Measurements from ENCODE around the gene PCBP3. TPM values are rescaled to one million over a fixed set of nuclear protein-coding genes. Genes with fewer than 3 reads are reported as not detected.

Gene PCBP3
- total RNA-seq, 1 experiment from 2014 or later: 15.2 TPM

- DNase-seq (ENCODE audit: low read depth in 1 of 2, low spot score in 2 of 2): no peak
- H3K4me1 ChIP-seq (replicated peaks): no peaks in the 10 kb centered on the region
Observed at GRCh38 chr21:45833414-45833813, 189.9 kb downstream of the PCBP3 start.

GRCh38 chr21:45834026-45834715 lies 190.6 kb downstream of the PCBP3 start:
- Histone ChIP-seq H3K27ac (no peak overlapping the region), H3K27me3 (replicated peaks) (no peaks in the 10 kb centered on the region), H3K9me3 (replicated peaks) (no peaks in the 10 kb centered on the region), H3K4me1 (replicated peaks) (peaks cover 7% of the 10 kb centered on the region), H3K4me3 (no peak overlapping the region), H3K36me3 (no peaks in the 10 kb centered on the region; the same call in 1 of the 2 replicates)
- no peak for DNase-seq (ENCODE audit: low read depth in 1 of 2, low spot score in 2 of 2)

More at GRCh38 chr21:45833414-45833813, 189.9 kb downstream of the PCBP3 start:
- H3K36me3 ChIP-seq: no peaks in the 10 kb centered on the region; the same call in 1 of the 2 replicates
- H3K27me3 ChIP-seq (replicated peaks): no peaks in the 10 kb centered on the region
- no peak overlapping the region for H3K27ac ChIP-seq
- no peak overlapping the region for H3K4me3 ChIP-seq
- H3K9me3 ChIP-seq (replicated peaks): no peaks in the 10 kb centered on the region

- DNase-seq (ENCODE audit: low read depth in 1 of 2, low spot score in 2 of 2): no peak
- Histone ChIP-seq H3K27ac (no peak overlapping the region), H3K4me3 (no peak overlapping the region), H3K4me1 (replicated peaks) (peaks cover 11% of the 10 kb centered on the region), H3K27me3 (replicated peaks) (no peaks in the 10 kb centered on the region), H3K36me3 (no peaks in the 10 kb centered on the region; the same call in 1 of the 2 replicates), H3K9me3 (replicated peaks) (no peaks in the 10 kb centered on the region)
Observed at GRCh38 chr21:45834821-45835293, 191.3 kb downstream of the PCBP3 start.

- H3K36me3 ChIP-seq: no peaks in the 10 kb centered on the region; the same call in 1 of the 2 replicates
- 0 out of 2 replicates have a peak, but pooled peaks cover under 1% of the 10 kb centered on the region for H3K9me3 ChIP-seq (replicated peaks)
- no peak overlapping the region for H3K27ac ChIP-seq
- no peaks in the 10 kb centered on the region for H3K27me3 ChIP-seq (replicated peaks)
- H3K4me3 ChIP-seq: no peak overlapping the region
- DNase-seq (ENCODE audit: low read depth in 1 of 2, low spot score in 2 of 2): no peak
- H3K4me1 ChIP-seq (replicated peaks): peaks cover 11% of the 10 kb centered on the region
Observed at GRCh38 chr21:45835301-45836267, 192.1 kb downstream of the PCBP3 start.

GRCh38 chr21:45836268-45836655 lies 192.7 kb downstream of the PCBP3 start:
- Histone ChIP-seq H3K9me3 (replicated peaks) (0 out of 2 replicates have a peak, but pooled peaks cover 5% of the 10 kb centered on the region), H3K27me3 (replicated peaks) (no peaks in the 10 kb centered on the region), H3K4me3 (no peak overlapping the region), H3K27ac (no peak overlapping the region), H3K4me1 (replicated peaks) (peaks cover 11% of the 10 kb centered on the region), H3K36me3 (no peaks in the 10 kb centered on the region; the same call in 1 of the 2 replicates)
- DNase-seq (ENCODE audit: low read depth in 1 of 2, low spot score in 2 of 2): no peak

- H3K27me3 ChIP-seq (replicated peaks): no peaks in the 10 kb centered on the region
- H3K4me3 ChIP-seq: no peak overlapping the region
- no peaks in the 10 kb centered on the region; the same call in 1 of the 2 replicates for H3K36me3 ChIP-seq
- peaks cover 11% of the 10 kb centered on the region for H3K4me1 ChIP-seq (replicated peaks)
- DNase-seq (ENCODE audit: low read depth in 1 of 2, low spot score in 2 of 2): no peak
- no peak overlapping the region for H3K27ac ChIP-seq
- H3K9me3 ChIP-seq (replicated peaks): 0 out of 2 replicates have a peak, but pooled peaks cover 5% of the 10 kb centered on the region
Observed at GRCh38 chr21:45836694-45837670, 193.5 kb downstream of the PCBP3 start.

- Histone ChIP-seq H3K9me3 (replicated peaks) (0 out of 2 replicates have a peak, but pooled peaks cover 5% of the 10 kb centered on the region), H3K27me3 (replicated peaks) (no peaks in the 10 kb centered on the region), H3K36me3 (no peaks in the 10 kb centered on the region; the same call in 1 of the 2 replicates), H3K4me1 (replicated peaks) (peaks cover 17% of the 10 kb centered on the region), H3K27ac (no peak overlapping the region), H3K4me3 (no peak overlapping the region)
- DNase-seq (ENCODE audit: low read depth in 1 of 2, low spot score in 2 of 2): no peak
Observed at GRCh38 chr21:45837936-45838335, 194.4 kb downstream of the PCBP3 start.

- Histone ChIP-seq H3K36me3 (no peaks in the 10 kb centered on the region; the same call in 1 of the 2 replicates), H3K4me3 (no peak overlapping the region), H3K9me3 (replicated peaks) (0 out of 2 replicates have a peak, but pooled peaks cover 5% of the 10 kb centered on the region), H3K27ac (no peak overlapping the region), H3K27me3 (replicated peaks) (no peaks in the 10 kb centered on the region), H3K4me1 (replicated peaks) (peaks cover 22% of the 10 kb centered on the region)
- no peak for DNase-seq (ENCODE audit: low read depth in 1 of 2, low spot score in 2 of 2)
Observed at GRCh38 chr21:45838634-45839033, 195.1 kb downstream of the PCBP3 start.

- peaks cover 22% of the 10 kb centered on the region for H3K4me1 ChIP-seq (replicated peaks)
- H3K4me3 ChIP-seq: no peak overlapping the region
- no peaks in the 10 kb centered on the region; the same call in 1 of the 2 replicates for H3K36me3 ChIP-seq
- peak in 1 of 2 experiments; percentile 28 for DNase-seq (ENCODE audit: low read depth in 1 of 2, low spot score in 2 of 2)
- H3K27me3 ChIP-seq (replicated peaks): no peaks in the 10 kb centered on the region
- H3K27ac ChIP-seq: no peak overlapping the region
- H3K9me3 ChIP-seq (replicated peaks): 0 out of 2 replicates have a peak, but pooled peaks cover 5% of the 10 kb centered on the region
Observed at GRCh38 chr21:45839274-45839673, 195.7 kb downstream of the PCBP3 start.

- Histone ChIP-seq H3K4me1 (replicated peaks) (peaks cover 22% of the 10 kb centered on the region), H3K27ac (no peak overlapping the region), H3K36me3 (no peaks in the 10 kb centered on the region), H3K27me3 (replicated peaks) (no peaks in the 10 kb centered on the region), H3K9me3 (replicated peaks) (0 out of 2 replicates have a peak, but pooled peaks cover 5% of the 10 kb centered on the region), H3K4me3 (no peak overlapping the region)
- no peak for DNase-seq (ENCODE audit: low read depth in 1 of 2, low spot score in 2 of 2)
Observed at GRCh38 chr21:45841033-45841432, 197.5 kb downstream of the PCBP3 start.

- no peak overlapping the region for H3K27ac ChIP-seq
Observed at GRCh38 chr21:45843426-45843825, 199.9 kb downstream of the PCBP3 start.

GRCh38 chr21:45844181-45844580 lies 200.7 kb downstream of the PCBP3 start:
- H3K27ac ChIP-seq: no peak overlapping the region
- H3K4me3 ChIP-seq: no peak overlapping the region
- peaks cover 18% of the 10 kb centered on the region for H3K4me1 ChIP-seq (replicated peaks)
- DNase-seq (ENCODE audit: low read depth in 1 of 2, low spot score in 2 of 2): no peak
- H3K9me3 ChIP-seq (replicated peaks): 0 out of 2 replicates have a peak, but pooled peaks cover 5% of the 10 kb centered on the region
- no peaks in the 10 kb centered on the region for H3K36me3 ChIP-seq
- no peaks in the 10 kb centered on the region for H3K27me3 ChIP-seq (replicated peaks)

More at GRCh38 chr21:45843426-45843825, 199.9 kb downstream of the PCBP3 start:
- peaks cover 25% of the 10 kb centered on the region for H3K4me1 ChIP-seq (replicated peaks)
- no peak overlapping the region for H3K4me3 ChIP-seq
- H3K27me3 ChIP-seq (replicated peaks): no peaks in the 10 kb centered on the region
- DNase-seq (ENCODE audit: low read depth in 1 of 2, low spot score in 2 of 2): no peak
- H3K36me3 ChIP-seq: no peaks in the 10 kb centered on the region
- 0 out of 2 replicates have a peak, but pooled peaks cover 5% of the 10 kb centered on the region for H3K9me3 ChIP-seq (replicated peaks)

All from SJSA1 (cell line).